Gastrocnemius medialis (tissue), 4 donors: ENCODE results near the gene TP53AIP1. TPM values are rescaled to one million over a fixed set of nuclear protein-coding genes. Genes with fewer than 3 reads are reported as not detected.

Experiments
- ATAC-seq, 2 donors: fragments of 150-250 bp; one replicate each; pipeline ENCODE4 v1.9.1; 2016
- DNase-seq, 2 donors: peaks; one replicate each; pipeline ENCODE4 v3.0.0-alpha.2; 2019
- H3K27ac ChIP-seq, 4 donors: fragments of 200-600 bp; sonication (generic); 1 replicate in 1 of 4; 2 replicates in 3 of 4; pipeline ENCODE4 v1.5.1; 2016 to 2018; ENCODE audit warnings: mild to moderate bottlenecking in 2 of 4, moderate library complexity in 1 of 4
- H3K27me3 ChIP-seq, 3 donors: fragments of 200-600 bp; sonication (generic) in 2 of 3; 1 replicate in 1 of 3; 2 replicates in 2 of 3; pipeline versions ENCODE4 v1.5.1 to v1.6.0; 2016 to 2019; ENCODE audit warnings: mild to moderate bottlenecking in 1 of 3, moderate library complexity in 1 of 3
- H3K36me3 ChIP-seq, 2 donors: fragments of 200-600 bp; sonication (generic) in 1 of 2; one replicate each; pipeline ENCODE4 v1.5.1; 2017 to 2018
- H3K4me1 ChIP-seq, 2 donors: fragments of 200-600 bp; sonication (generic) in 1 of 2; one replicate each; pipeline ENCODE4 v1.5.1; 2016 to 2017; ENCODE audit warnings: mild to moderate bottlenecking in 2 of 2
- H3K4me3 ChIP-seq, 4 donors: fragments of 200-600 bp; sonication (generic) in 3 of 4; 1 replicate in 1 of 4; 2 replicates in 3 of 4; pipeline ENCODE4 v1.5.1; 2016 to 2019; ENCODE audit warnings: mild to moderate bottlenecking in 2 of 4
- H3K9me3 ChIP-seq, 3 donors: fragments of 200-600 bp; sonication (generic) in 2 of 3; 1 replicate in 1 of 3; 2 replicates in 2 of 3; pipeline ENCODE4 v1.5.1; 2016 to 2019
- POLR2A ChIP-seq, 2 donors: fragments of 450-650 bp; IDR thresholded peaks; one replicate each; pipeline ENCODE4 v1.6.1; 2017; ENCODE audit warnings: antibody characterized with exemption in 2 of 2, mild to moderate bottlenecking in 2 of 2, moderate library complexity in 2 of 2
- in situ Hi-C, 4 donors: fragments of 200-750 bp; cut with MboI; loops; one replicate each; pipeline versions ENCODE4 v1.15.0 to v1.8.0; 2017; ENCODE audit warnings: low sequenced_read_pairs in 4 of 4
- intact Hi-C: fragments of 100-400 bp; cut with DNase I; formaldehyde crosslinking; loops from one replicate; pipeline ENCODE4 v1.15.1; 2023; ENCODE audit warnings: low total_unique reads
- total RNA-seq, 4 donors: library from RNA; depleted of rRNA; stranded (reverse); fragments of >200 nt; gene quantifications; one replicate each; pipeline versions ENCODE4 v1.1.0 to v1.2.3, GENCODE V29; 2016
- TF ChIP-seq, protein P1 (sequence below), 5 experiments: fragments of 450-650 bp in 3 of 5; fragments of 200-600 bp in 2 of 5; sonication (generic) in 2 of 5; IDR thresholded peaks in 4 of 5; conservative IDR thresholded peaks in 1 of 5; 1 replicate in 4 of 5; 2 replicates in 1 of 5; pipeline ENCODE4 v1.5.1; 2016 to 2019; ENCODE audit warnings: antibody characterized with exemption in 5 of 5, mild to moderate bottlenecking in 3 of 5, moderate library complexity in 3 of 5

TP53AIP1 gene
- total RNA-seq, 4 donors from 2014 or later, result not detected

DNA sequence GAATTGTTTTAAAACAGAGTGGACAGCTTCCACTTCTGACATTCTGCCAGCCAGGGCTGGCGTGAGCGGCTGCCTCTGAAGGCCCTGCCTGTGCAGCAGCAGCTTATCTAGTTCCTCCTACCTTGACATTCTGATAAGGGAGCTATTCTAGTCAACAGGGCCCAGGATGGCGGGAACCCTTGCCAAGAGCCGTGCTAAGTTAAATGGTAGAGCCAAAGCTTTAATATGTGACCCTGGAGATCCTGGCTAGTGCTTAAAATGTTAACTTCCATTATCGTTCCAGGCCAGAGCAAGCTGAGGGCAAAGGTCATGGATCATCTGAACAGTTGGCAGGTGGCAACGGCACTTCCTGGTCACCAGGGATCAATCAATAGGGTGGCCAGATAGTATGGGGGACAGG is 48.0 kb downstream of the TP53AIP1 start:
- H3K4me3 ChIP-seq, result no peak overlapping the region
- no peaks in the 10 kb centered on the region for H3K9me3 ChIP-seq
- in situ Hi-C loops (loop anchor here in 1 of 4 donors (25.0 kb wide), 1 partner anchor 443 kb away; no protein-coding TSS in a partner anchor), intact Hi-C loops (no loop called here)
- ATAC-seq, result no peak
- DNase-seq, result no peak
- H3K36me3 ChIP-seq, result no peaks in the 10 kb centered on the region
- peaks cover 9 to 18% (median 18%) of the 10 kb centered on the region in 3 donors for H3K27me3 ChIP-seq
- no peak for TF ChIP-seq POLR2A (IDR thresholded peaks at IDR 0.05)
- TF ChIP-seq, protein P1, sequence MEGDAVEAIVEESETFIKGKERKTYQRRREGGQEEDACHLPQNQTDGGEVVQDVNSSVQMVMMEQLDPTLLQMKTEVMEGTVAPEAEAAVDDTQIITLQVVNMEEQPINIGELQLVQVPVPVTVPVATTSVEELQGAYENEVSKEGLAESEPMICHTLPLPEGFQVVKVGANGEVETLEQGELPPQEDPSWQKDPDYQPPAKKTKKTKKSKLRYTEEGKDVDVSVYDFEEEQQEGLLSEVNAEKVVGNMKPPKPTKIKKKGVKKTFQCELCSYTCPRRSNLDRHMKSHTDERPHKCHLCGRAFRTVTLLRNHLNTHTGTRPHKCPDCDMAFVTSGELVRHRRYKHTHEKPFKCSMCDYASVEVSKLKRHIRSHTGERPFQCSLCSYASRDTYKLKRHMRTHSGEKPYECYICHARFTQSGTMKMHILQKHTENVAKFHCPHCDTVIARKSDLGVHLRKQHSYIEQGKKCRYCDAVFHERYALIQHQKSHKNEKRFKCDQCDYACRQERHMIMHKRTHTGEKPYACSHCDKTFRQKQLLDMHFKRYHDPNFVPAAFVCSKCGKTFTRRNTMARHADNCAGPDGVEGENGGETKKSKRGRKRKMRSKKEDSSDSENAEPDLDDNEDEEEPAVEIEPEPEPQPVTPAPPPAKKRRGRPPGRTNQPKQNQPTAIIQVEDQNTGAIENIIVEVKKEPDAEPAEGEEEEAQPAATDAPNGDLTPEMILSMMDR (IDR thresholded peaks at IDR 0.05 in 4 of 5, conservative IDR thresholded peaks at IDR 0.05 in 1 of 5), result no peak
- no peak overlapping the region for H3K27ac ChIP-seq
- peaks cover 0 to 7% of the 10 kb centered on the region in 2 donors for H3K4me1 ChIP-seq

DNA sequence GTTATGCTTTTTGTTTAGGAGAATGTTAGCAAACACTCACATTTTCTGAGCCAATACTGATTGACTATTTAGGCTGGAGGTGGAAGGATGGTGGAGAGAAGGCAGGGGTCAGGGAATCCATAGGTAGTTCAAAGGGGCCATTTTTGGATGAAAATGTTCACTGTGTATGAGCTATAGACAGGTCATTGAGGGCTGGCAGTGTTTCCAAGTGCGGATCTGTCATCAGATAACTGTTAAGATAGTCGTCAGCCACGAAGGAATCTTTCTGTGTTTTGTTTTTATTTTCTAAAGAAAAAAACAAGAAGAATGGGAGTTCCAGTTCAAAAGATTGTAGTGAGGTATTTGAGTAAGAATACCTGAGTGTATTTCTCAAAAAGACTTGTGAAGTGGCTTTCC is 48.4 kb downstream of the TP53AIP1 start:
- in situ Hi-C loops (loop anchor here in 1 of 4 donors (25.0 kb wide), 1 partner anchor 443 kb away; no protein-coding TSS in a partner anchor), intact Hi-C loops (no loop called here)
- TF ChIP-seq, protein P1 (IDR thresholded peaks at IDR 0.05 in 4 of 5, conservative IDR thresholded peaks at IDR 0.05 in 1 of 5), result no peak
- no peak for TF ChIP-seq POLR2A (IDR thresholded peaks at IDR 0.05)
- Histone ChIP-seq H3K9me3 (no peaks in the 10 kb centered on the region), H3K27ac (no peak overlapping the region), H3K4me3 (no peak overlapping the region), H3K4me1 (peaks cover 0 to 7% of the 10 kb centered on the region in 2 donors), H3K27me3 (peaks cover 9 to 22% (median 22%) of the 10 kb centered on the region in 3 donors), H3K36me3 (no peaks in the 10 kb centered on the region)
- DNase-seq, result no peak
- ATAC-seq, result no peak

DNA sequence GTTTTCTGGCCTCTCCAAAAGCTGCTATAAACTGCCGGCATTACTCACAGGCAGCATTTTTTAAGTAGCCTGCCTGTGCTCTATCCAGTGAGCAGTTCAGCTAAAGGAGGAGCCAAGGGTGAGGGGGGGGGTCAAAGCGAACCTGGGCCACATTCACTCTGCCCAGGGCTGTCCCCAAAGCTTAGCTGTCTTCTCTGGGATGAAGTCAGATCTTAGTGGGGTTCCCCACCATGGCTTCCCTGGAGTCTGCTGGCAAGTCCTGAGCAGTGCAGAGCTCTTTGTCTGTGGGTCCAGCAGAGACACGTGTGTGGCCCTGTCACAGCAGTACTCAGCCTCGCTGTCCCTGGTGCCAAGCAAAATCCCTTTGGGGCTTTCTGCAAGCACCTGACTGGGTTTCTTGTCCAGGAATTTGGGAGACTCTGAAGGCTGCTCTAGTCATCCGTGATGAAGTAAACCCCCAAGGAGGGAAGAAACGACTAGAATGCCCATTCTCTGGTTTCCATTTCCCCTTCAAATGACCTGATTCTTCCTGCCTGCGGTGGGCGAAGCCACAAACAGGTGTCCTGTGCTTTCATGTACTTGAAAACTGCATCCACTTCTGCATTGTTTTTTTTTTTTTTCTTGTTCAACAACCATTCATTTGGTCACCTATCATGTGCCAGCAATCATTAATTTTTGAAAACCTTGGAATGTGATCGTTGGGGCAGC is 48.9 kb downstream of the TP53AIP1 start:
- H3K4me1 ChIP-seq, result peaks cover 0 to 7% of the 10 kb centered on the region in 2 donors
- in situ Hi-C loops, result loop anchor here in 1 of 4 donors (25.0 kb wide), 1 partner anchor 444 kb away; no protein-coding TSS in a partner anchor

DNA sequence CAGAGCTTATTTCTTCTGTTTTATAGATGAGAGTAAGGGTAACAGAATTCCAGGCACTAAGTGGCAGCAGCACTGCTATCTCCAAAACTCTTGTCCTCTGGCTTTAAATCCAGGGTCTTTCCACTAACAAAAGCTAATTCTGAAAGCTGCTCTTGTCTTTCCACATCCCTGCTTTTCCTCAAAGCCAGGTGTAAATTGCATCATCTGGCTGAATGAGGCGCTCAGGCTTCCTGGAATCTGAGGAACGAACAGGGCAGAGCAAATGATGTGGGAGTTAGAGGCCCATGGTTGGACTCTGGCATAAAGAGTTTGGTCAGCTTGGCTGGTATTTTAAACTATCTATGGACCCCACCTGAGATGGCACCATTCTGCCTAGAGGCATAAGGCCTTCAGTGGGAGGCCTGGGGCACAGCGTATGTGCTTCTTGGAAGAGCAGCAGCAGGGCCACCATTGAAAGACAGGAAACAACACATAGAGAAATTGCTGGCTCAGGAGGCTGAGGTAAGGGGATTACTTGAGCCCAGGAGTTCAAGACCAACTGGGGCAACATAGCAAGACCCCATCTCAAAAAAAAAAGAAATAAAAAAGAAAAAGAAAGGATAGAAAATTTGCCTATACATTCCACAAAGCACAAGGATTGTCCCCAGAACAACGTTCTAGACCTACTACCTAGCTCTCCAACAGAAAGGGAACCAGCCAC is 49.7 kb downstream of the TP53AIP1 start:
- no peaks in the 10 kb centered on the region for H3K9me3 ChIP-seq
- H3K27ac ChIP-seq, result no peak overlapping the region
- DNase-seq, result no peak
- no peak for TF ChIP-seq POLR2A (IDR thresholded peaks at IDR 0.05)
- TF ChIP-seq, protein P1 (IDR thresholded peaks at IDR 0.05 in 4 of 5, conservative IDR thresholded peaks at IDR 0.05 in 1 of 5), result no peak
- intact Hi-C loops, result no loop called here
- H3K27me3 ChIP-seq, result peaks cover 9 to 33% (median 22%) of the 10 kb centered on the region in 3 donors
- no peaks in the 10 kb centered on the region for H3K36me3 ChIP-seq
- in situ Hi-C loops, result loop anchor here in 1 of 4 donors (25.0 kb wide), 1 partner anchor 444 kb away; no protein-coding TSS in a partner anchor
- H3K4me1 ChIP-seq, result peaks cover 0 to 7% of the 10 kb centered on the region in 2 donors
- ATAC-seq, result no peak
- no peak overlapping the region for H3K4me3 ChIP-seq

More for the DNA sequence above, 48.9 kb downstream of the TP53AIP1 start:
- no peak overlapping the region for H3K27ac ChIP-seq
- H3K4me3 ChIP-seq, result no peak overlapping the region
- H3K36me3 ChIP-seq, result no peaks in the 10 kb centered on the region
- no peak for ATAC-seq
- H3K9me3 ChIP-seq, result no peaks in the 10 kb centered on the region
- no peak for DNase-seq
- peaks cover 9 to 27% (median 22%) of the 10 kb centered on the region in 3 donors for H3K27me3 ChIP-seq
- intact Hi-C loops, result no loop called here
- TF ChIP-seq POLR2A (IDR thresholded peaks at IDR 0.05), result no peak
- TF ChIP-seq, protein P1 (IDR thresholded peaks at IDR 0.05 in 4 of 5, conservative IDR thresholded peaks at IDR 0.05 in 1 of 5), result no peak
